Anterior cingulate cortex (tissue), 58 donors: Measurements from ENCODE around the gene DUSP14.
"Not testable (repeated sequence)": the region's sequence is repeated elsewhere in the genome, so short reads cannot be mapped to it uniquely, and the experiment has no call there.

Source experiments
- DNase-seq, 58 donors: peaks; one replicate each; lab custom pipeline; 2025; lab: John Stamatoyannopoulos, UW

Gene DUSP14, protein sequence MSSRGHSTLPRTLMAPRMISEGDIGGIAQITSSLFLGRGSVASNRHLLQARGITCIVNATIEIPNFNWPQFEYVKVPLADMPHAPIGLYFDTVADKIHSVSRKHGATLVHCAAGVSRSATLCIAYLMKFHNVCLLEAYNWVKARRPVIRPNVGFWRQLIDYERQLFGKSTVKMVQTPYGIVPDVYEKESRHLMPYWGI

DNA sequence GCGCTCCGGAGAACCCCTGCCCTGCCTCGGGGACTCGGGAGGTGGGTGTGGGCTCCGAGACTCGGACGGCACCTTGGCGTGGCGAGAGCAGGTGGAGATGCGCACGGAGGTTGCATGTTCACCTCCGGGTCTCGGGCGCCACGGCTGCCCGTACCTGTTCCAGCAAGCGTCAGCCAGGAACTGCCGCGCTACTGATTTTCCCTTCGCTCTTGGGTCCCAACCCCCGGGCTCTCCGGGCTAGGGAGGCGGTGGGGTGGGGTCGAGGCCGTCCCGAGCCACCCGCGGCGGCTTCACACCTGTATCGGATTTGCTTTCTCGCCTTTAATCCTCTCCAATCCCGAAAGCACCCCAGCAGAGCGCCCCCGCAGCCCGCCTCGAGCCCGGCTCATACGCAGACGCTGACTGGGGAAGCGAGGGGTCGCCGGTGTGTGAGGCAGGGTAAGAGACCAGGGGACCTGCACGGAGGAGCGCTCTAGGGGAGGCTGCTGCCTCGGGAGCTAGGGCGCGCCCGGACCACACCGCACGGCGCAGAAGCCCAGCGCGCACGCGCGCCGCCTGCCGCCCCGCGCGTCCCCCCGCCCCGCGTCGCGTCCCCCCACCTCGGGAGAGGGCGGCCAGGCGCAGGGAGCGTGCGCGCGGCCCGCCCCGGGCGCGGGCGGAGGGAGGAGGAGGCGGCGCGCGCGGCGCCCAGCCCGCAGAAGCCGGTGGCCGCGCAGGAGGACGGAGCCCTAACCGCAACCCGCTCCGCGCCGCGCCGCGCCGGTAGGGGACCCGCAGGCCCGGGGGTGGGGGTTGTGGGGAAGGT is at the start of gene DUSP14:
Gene DUSP14 (plus strand): TSS at position 695 of the 805 bp plus-strand sequence. CDS start 22,382 bp downstream, outside the sequence.
- peak in 54 of 58 donors; percentile 34 to 86 (median 72) for DNase-seq

DNA sequence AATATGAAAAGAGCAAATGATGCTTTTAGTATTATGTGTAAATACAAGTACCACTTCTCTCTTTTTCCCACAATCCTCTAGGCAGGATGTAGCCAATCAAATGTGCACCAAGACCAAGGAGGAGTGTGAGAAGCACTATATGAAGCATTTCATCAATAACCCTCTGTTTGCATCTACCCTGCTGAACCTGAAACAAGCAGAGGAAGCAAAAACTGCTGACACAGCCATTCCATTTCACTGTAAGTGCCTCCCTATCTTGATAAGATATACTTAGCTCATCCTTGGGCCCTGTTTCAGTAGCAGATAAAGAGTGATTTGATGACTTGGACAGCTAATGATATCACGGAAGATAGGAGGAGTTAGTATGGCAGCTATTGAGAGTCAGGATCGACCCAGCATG is 49.3 kb upstream of the DUSP14 start:
- no peak for DNase-seq

DNA sequence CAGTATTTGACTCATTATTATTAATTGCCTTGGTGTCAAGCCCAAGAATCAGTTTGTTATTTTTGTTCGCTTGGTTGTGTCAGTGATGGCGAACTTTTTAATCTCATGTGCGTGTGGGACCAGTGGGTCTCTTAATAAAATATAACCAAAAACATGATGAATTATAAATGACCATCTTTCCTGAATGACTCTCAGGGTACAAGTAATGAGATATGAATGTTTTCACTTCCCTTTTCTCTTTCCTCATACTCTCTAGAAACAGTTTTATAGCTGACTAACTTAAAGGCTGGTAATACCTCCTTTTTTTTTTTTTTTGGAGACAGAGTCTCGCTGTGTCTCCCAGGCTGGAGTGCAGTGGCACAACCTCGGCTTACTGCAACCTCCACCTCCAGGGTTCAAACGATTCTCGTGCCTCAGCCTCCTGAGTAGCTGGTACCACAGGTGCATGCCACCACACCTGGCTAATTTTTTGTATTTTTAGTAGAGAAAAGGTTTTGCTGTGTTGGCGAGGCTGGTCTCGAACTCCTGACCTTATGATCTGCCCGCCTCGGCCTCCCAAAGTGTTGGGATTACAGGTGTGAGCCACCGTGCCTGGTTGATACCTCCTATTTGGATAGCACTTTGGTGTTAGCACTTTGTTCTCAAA is 48.2 kb upstream of the DUSP14 start:
- not testable (repeated sequence) for DNase-seq

DNA sequence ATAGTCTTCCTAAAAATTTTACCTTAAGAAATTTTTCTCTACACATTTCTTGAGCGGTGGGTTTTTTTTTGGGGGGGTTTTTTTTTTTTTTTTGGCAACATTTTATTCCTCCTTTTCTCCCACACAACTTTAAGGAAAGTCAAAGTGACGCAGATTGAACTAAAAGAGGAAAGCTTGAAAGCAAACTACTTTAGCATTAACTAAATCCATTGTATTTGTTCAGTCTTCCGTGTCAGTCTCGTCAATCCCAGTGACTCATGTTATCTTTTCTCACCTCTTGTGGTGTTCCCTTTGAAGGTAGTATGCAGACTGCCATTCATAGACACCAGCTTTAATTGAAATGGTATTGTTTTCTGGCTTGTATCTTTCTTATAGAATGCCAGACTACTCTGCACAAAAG is 43.7 kb upstream of the DUSP14 start:
- DNase-seq, result no peak

DNA sequence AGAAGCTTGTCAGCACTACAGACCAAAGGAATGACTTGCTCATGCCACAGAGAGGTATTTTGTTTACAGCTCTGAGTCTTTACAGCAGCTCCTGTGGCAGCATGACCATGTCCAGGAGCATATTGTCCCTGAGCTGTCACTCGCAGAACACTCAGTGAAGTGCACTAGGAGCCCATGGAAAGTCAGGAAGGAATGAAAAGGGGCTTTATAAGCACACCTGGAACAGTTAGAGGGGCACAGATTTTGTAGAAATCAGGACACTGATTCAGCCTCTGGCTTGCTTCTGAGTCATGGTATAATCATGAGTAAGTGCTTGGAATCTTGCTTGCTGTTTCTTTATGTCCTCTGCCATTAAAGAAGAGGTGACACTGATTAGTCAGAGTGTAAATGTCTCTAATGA is 42.0 kb upstream of the DUSP14 start:
- no peak for DNase-seq

DNA sequence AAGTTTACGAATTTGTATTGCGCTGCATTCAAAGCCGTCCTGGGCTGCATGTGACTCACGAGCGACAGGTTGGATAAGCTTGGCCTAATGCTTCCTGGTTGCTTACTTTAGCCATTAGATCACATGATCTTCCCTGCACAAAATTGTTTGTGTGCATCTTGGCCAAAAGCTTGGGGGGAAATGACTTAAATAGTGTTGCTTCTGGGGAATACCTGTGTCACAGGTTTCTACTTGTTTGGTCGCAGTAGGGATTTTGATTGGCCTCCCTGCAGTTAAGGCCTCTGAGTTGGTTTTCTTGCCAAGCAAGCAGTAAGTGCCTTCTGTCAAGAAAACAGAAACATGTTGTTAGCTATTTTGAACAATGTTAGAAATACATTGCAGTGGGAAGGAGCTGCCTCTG is 39.6 kb upstream of the DUSP14 start:
- peak in 5 of 58 donors; percentile 3 to 22 (median 13) for DNase-seq

DNA sequence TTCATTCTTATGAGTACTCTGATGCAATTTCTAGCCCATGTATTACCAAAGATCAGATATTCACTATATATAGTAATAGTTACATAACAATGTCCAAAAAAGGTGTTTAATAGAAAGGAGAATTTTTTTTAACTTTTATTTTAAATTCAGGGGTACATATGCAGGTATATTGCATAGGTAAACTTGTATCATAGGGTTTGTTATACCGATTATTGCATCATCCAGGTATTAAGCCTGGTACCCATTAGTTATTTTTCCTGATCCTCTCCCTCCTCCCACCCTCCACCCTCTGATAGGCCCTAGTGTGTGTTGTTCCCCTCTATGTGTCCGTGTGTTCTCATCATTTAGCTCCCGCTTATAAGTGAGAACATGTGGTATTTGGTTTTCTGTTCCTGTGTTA is 31.9 kb upstream of the DUSP14 start:
- DNase-seq, result not testable (repeated sequence)

DNA sequence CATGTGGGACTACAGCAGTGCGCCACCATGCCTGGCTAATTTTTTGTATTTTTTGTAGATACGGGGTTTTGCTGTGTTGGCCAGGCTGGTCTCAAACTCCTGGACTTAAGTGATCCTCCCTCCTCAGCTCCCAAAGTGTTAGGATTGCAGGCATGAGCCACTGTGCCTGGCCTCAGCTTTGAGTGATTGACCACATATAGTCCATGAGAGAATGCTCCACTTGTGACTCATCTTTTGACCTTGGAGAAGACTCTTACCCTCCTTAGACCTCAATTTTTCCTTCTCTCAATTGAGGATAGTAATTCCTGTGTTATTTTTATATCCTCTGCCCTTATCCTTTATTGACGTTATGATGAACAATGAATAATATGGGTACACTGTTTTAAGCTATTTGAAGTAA is 30.9 kb upstream of the DUSP14 start:
- DNase-seq, result no peak

DNA sequence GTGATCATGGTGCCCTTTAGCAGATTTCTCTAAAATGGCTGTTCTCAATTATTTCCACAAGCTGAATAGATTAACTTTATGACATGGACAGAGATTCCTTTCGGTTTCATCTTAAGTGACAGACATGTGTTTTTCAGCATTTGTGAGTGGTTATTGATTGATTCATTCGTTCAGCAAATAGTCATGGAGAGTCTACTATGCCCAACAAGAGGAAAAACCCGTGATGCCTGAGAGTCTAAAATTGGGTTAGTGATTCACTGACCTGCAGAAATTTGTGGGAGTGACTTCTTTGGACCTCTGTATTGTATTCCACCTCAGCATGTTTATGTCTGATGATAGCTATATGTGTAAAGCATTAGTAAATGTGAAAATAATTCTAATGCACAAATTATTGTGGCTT is 28.0 kb upstream of the DUSP14 start:
- DNase-seq, result no peak

DNA sequence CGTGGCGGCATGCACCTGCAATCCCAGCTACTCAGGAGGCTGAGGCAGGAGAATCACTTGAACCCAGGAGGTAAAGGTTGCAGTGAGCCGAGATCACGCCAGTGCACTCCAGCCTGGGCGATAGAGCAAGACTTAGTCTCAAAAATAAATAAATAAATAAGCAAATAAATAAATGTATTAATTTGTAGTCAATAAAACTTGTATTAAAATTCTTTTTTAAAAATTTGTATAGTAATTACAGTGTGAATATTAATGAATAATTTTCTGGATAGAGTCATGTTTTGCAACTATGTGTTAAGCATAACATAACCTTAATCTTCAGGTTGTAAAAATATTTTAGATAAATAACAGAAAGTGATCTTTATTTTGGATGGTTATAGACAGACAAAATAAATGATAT is 27.2 kb upstream of the DUSP14 start:
- DNase-seq, result no peak

DNA sequence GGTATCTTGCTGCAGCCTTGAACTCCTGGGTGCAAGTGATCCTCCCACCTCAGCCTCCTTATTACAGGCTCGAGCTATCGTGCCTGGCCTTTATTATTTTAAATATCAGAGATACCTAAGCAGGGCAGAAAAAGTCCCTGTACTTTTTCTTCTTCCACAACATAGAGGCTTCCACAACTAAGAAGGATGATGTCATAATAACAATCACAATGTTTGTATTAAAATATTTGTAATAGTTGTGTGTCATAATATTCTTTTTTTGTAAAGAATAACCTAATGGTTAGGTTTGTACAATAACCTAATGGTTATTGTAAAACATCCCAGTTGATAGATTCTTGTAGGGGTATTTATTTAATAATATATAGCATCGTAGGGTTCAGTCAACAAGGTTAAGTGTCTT is 26.7 kb upstream of the DUSP14 start:
- DNase-seq, result no peak

DNA sequence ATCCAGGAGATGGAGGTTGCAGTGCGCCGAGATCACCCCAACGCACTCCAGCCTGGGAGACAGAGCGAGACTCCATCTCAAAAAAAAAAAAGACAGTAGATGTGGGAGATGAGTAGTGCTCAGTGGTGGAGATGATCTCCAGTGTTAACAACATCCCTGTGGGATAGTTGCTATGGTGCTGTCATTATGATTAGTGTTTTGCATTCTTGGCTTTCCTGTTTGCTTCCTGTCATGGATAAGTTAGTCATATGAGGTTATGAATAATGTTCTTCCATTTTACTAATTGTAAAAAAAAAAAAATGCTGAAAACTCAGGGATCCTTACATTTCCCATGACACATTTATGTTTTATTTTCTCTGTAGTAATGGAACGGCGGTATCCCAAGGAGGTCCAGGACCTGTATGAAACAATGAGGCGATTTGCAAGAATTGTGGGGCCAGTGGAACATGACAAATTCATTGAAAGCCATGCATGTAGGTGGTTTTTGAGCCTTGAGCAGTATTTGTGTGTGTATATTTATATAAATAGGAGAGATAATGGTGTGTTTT is 24.5 kb upstream of the DUSP14 start:
- DNase-seq, result no peak

DNA sequence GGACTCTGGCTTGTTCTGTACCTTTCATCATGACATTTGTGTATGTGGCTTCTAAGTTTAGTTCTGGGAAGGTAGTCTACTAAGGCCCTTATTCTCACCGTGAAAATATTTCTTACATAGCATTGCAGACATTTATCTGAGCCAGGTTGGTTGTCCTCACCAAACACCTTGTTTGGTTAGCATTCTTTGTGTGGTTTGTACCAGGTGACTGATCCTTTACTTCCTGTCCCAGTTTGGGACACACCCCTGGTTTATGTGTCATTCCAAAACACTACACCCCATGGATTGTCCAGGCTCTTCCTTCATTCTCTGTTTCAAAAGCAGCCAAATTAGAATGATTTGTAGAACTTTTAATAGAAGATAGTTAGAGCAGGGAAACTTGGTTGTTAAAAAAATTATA is 23.2 kb upstream of the DUSP14 start:
- no peak for DNase-seq

DNA sequence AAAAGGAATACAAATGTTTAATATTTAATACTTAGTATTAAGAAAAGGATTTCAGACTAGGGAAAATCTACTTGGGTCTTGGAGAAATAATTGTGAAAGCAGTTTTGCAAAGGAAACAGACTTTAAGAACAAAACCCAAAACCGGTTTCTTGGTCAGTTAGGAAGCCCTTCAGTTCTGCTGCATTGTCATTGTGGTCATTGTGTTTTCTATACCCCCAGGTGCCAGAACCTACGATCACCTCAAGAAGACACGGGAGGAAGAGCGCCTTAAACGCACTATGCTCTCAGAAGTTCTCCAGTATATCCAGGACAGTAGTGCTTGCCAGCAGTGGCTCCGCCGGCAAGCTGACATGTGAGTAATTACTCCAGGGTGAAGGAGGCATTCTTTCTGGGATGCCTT is 19.5 kb upstream of the DUSP14 start:
- DNase-seq, result no peak

DNA sequence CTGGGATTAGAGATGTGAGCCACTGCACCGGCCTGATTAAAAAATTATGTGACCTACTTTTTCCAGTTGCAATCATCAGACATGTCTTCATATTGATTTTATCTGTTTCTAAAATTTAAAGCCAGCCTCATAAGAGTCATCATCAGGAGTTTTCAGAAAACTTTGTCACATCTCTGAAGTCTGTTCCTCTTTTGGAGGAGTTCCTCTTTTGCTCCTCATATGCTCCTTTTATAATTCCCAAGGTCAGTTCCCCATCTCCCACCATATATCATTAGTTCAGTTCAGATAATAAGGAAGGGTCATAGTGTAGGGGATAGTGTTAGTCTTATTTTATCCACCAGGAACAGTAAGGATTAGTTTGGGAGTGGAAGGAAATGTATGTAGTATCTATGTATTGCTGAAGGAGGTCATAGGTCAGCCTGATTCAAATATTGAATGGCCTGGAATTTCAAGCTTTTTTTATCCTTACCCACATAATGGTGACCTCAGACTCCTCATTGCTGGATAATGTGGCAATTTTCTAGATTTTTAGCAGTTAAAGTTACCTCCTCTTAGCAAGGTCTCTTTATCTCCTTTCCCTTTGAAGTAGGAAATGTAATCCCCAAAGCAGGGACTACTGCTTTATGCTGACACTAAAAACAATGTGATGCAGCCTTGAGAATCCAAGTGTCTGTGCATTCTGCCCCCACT is 13.8 kb upstream of the DUSP14 start:
- no peak for DNase-seq

DNA sequence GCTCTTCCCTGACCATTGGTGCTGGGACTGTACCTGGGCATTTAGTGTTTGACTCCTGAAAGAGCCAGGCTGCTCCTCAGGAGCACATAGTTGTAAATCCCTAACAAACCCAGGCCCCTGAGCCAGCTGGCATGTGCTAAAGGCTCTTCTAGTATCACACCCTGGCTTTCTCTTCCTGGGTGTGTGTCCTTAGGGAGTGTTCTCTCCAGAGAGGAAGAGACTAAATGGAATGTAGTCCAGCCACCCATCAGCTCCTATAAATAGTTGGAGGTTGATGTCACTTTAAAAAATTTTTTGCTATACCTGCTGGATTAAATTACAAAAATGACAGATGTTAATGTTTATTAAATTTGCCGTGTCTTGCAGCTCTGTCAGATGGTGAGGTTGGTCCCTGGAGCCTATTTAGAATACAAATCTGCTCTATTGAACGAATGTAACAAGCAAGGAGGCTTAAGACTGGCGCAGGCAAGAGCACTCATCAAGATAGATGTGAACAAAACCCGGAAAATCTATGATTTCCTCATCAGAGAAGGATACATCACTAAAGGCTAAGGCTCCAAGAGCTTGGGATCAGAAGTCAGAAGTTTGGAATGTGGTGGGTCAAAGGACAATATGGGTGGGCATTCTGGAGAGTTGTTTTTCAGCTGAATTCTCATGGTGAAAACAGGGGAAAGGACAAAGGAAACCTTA is 13.1 kb upstream of the DUSP14 start:
- DNase-seq, result no peak

DNA sequence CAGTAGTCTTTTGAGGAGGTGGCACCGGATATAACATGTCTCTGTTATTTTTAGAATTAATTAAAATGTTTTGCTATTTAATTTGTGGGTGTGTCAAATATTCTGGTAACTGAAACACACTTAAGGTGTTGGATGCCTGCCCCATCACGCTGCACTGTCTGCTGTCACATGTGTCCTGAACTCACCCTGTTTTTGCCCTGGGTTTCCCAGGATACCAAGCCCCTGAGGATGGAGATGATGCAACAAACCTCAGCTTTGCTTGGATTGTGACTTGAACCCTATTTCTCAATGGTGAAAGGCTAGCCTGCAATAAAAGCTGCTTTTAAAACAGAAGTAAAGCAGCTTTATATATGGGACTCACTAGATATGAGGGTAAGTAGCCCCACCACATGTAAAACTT is 11.5 kb upstream of the DUSP14 start:
- no peak for DNase-seq

DNA sequence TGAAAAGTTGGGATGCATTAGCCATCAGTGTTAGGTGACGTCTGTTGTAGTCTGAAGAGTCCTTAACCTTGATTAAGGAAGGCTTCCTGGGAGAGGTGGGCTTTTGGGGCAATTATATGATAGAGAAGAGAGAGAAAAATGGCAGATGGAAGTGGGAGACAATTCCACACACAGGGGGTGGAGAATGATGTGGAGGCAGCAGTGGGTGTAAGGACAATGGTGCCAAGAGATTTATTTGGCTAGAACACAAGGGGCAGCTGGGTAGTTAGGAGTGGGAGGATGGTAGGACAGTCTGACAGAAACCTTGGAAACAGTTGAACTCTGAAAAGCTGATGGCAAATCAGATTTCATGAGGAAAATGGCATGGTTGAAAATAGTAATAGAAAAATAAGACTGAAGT is 10.7 kb upstream of the DUSP14 start:
- no peak for DNase-seq

DNA sequence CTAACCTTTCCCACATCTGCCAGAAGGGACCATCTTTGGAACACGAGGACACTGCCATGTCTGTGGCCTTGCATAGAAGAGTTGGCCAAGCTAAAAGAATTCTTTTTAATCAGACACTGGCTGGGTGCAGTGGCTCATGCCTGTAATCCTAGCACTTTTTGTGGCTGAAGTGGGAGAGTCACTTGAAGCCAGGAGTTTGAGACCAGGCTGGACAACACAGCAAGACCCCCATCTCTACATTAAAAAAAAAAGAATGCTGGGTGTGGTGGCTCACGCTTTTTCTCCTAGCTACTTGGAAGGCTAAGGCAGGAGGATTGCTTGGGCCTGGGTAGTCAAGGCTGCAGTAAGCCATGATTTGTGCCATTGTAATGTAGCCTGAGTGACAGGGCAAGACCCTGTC is 9.3 kb upstream of the DUSP14 start:
- no peak for DNase-seq

DNA sequence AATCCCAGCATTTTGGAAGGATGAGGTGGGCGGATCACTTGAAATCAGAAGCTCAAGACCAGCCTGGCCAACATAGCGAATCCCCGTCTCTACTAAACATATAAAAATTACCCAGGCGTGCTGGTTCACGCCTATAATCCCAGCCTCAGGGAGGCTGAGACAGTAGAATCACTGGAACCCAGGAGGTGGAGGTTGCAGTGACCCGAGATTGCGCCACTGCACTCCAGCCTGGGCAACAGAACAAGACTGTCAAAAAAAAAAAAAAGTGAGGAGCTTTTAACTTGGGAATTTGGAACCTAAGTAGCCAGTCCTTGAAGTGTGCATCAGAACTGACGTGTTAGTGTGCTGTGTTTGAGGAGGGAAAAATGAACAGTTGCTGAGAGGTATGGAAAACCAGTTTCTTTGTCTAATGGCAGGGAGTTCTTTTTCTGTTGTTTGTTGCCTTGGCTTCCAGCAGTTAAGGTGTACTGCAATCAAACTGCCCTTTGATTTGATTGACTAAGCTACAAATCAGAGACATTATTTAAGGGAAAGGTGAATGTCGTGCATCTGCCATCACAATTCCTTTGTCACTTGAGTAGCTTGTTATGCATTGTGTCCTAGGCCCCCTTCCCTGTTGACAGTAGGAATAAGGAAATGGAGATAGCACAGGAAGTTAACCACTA is 8.6 kb upstream of the DUSP14 start:
- no peak for DNase-seq
